GM20431 (cell line): ENCODE measurements around the gene GARIN5A.

ENCODE experiments used
- in situ Hi-C: fragments of 300-500 bp; cut with MseI, MboI; formaldehyde crosslinking; loops from one replicate; pipeline ENCODE4 v1.15.0; 2020; ENCODE audit warnings: low sequenced_read_pairs; ENCODE audit not compliant: unreplicated experiment

GARIN5A gene

DNA sequence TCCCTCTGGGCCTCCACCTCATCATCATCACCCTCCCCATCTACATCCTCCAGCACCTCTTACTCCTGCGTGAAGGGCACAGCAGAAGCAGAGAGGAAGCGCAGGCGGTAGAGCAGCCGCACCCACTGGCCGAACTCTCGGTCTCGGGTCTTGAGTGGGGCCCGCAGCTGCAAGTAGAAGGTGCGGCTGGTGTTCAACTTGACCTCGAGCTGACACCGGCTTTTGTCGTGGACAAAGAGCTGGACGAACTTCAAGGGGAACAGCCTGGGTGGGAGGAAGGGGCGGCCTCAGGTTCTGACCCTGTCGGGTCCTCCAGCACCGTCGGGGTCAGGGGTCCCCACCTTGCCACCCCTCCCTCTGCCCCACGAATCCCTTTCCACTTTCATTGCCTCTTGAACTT, 9.1 kb downstream of the GARIN5A start:
- in situ Hi-C loops, result loop anchor here (10.0 kb wide), 1 partner anchor 93 kb away; the partner anchor contains the start of gene NR1H2

DNA sequence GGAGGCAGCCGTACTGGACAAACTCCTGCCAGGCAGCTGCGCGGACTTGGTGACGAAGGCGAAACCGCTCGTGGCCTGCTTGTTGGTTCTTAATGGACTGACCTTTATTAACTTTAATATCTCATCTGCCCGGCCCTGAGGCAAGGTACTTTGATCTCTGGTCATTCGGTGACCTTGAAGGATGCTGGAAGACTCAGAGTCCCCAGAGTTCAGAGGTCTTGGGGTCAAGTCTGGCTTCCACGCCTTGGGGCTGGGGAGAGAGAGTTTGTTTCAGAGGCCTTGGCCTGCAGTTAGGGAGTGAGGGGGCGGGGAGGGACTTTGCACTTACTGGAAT, 10.0 kb downstream of the GARIN5A start:
- in situ Hi-C loops, result loop anchor here (10.0 kb wide), 1 partner anchor 92 kb away; the partner anchor contains the start of gene NR1H2

DNA sequence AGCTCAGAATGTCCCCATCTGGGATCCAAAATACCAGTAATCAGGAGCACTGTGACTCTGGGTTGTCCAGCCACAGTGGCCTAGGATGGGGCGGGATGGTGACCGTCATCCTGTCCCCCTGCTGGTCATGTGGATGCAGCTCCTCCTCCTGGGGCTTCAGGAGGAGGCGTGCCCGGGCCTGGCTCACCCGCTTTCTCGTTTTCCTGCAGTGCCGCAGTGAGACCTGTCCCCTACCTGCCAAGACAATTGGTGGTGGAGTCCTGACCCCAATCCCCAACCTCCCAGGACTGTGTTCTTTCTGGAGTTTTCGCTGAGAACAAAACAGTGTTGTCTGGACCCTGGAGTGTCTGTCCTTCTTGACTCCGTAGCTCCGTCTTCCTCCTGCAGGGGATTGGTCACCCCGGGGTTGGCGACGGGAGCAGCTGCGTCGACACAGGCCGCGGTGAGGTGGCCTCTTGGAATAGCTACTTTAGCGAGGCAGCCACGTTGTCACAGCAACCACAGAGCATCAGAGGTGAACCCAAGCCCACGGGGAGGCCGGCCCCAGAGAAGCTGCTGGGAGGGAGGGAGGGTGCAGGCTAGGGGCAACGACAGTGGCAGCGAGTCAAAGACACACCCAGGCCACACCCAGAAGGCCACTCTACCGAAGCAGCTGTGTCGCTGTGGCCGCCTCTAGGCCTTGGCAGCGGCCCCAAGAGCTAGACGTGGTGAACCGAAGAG, 10.5 kb downstream of the GARIN5A start:
- in situ Hi-C loops, result loop anchor here (10.0 kb wide), 1 partner anchor 91 kb away; the partner anchor contains the start of gene NR1H2

DNA sequence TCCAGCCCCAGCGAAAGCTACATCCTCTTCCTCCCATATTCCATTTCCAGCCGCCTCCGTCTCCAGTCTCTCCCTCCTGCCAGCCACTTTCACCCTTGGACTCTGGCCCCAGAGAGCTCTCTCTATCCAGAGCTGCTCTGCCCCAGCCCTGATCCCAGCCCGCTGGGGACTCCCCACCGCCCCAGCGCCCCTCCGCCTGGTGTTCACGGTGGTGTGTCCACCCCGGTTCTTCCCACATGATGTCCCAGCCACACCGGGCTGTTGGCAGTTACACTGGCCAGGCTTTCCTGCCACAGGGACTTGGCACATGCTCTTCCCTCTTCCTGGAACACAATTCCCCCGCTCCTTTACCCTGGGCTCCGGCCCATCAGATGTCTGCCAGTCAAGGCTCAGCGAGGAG, 11.6 kb downstream of the GARIN5A start:
- in situ Hi-C loops, result loop anchor here (10.0 kb wide), 1 partner anchor 90 kb away; the partner anchor contains the start of gene NR1H2

DNA sequence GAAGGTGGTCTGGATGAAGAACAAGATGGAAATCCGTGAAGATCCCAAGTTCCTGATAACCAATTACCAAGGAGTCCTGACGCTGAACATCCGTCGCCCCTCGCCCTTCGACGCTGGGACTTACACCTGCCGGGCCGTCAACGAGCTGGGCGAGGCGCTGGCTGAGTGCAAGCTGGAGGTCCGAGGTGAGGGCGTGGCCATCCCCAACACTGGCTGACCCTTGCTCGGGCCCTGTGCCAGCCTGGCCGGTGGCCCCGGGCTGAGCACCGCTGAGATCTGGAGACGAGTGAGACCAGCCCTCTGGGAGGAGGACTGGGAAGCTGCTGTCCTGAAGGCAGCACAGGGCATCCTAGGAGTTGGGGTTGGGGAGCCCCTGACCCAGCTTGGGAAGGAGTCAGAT, 12.3 kb downstream of the GARIN5A start:
- in situ Hi-C loops, result loop anchor here (10.0 kb wide), 1 partner anchor 90 kb away; the partner anchor contains the start of gene NR1H2

DNA sequence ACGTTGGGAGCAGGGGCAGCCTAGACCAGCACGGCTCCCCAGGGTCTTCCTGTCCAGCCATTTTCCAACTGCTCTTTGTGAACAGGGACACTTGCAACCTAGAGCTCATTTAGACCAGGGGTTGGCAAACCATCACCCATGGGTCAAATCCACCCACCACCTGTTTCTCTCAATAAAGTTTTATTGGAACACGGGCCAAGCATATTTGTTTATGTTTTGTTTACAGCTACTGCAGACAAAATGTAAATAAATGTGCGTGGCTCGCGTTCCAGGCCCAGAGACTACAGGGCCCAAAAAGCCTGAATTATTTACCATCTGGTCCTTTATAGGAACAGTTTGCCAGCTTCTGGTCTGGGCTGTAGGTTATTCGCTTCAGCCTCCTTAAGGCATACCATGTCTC, 13.7 kb downstream of the GARIN5A start:
- in situ Hi-C loops, result loop anchor here (10.0 kb wide), 1 partner anchor 88 kb away; the partner anchor contains the start of gene NR1H2

DNA sequence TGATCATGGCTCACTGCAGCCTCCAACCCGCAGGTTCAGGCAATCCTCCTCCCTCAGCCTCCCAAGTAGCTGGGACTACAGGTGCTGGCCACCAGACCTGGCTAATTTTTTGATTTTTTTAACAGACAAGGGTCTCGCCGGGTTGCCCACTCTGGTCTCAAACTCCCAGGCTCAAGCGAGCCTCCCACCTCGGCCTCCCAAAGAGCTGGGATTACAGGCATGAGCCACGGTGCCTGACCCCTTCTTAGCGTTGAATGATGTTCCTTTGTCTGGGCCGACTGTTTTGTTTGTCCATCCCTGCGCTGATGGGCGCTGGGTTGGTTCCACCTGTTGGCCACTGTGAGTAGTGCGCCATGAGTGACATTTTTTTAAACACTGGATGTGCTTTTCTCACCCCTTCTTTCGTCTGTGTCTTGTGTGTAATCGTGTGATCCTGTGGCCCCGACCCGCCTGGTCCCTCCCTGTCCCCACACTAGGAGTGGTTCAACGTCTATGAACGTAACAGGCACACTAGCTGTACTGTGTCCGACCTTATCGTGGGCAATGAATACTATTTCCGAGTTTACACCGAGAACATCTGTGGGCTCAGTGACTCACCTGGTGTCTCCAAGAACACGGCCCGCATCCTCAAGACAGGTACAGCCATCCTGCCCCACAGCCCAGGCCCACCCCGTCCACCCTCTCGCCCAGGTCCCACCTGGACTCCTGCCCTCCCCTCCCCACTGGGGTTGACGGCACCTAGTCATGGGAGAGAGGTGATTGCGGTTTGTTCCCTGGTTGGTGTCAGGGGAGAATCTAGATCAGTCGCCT, 15.4 kb downstream of the GARIN5A start:
- in situ Hi-C loops, result loop anchor here (10.0 kb wide), 1 partner anchor 86 kb away; the partner anchor contains the start of gene NR1H2

DNA sequence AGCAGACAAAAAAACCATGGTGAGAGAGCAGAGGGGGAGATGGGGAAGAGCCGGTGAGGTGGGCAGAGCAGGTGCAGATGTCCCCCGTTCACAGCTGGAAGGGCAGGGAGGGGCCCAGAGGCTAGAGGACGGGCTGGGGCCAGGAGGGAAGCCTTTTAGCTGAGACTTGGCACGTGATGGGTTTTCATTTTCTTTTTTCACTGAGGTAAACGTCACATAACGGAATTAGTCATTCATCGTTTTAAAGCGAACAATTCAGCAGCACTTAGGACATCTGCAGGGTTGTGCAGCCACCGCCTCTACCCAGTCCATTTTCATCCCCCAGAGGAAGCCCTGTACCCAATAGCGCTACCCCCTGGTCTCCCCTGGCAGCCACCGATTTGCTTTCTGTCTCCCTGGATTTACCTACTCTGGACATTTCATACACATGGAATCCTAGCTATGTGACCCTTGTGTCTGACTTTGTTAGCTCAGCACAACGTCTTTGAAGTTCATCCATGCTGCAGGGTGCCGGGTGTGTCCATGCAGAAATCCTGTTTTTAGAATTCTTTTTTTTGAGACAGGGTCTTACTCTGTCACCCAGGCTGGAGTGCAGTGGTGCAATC, 16.4 kb downstream of the GARIN5A start:
- in situ Hi-C loops, result loop anchor here (10.0 kb wide), 1 partner anchor 85 kb away; the partner anchor contains the start of gene NR1H2

DNA sequence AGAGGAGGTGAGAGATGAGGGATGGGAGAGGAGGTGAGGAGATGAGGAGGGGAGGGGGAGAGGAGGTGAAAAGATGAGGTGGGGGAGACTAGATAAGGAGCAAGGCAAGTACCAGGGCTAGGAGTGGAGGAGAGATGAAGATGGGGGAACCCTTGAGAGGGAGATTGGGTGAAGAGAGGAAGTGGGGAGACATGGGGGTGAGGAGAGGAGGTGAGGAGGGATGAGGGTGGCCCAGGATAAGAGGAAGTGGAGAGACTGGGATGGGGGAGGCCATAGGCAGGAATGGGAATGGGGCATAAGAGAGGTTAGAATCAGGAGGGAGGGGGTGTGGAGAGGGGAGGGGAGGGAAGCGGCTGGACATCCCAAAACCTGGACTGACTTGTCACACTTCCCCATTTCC, 17.0 kb downstream of the GARIN5A start:
- in situ Hi-C loops, result loop anchor here (10.0 kb wide), 1 partner anchor 85 kb away; the partner anchor contains the start of gene NR1H2

DNA sequence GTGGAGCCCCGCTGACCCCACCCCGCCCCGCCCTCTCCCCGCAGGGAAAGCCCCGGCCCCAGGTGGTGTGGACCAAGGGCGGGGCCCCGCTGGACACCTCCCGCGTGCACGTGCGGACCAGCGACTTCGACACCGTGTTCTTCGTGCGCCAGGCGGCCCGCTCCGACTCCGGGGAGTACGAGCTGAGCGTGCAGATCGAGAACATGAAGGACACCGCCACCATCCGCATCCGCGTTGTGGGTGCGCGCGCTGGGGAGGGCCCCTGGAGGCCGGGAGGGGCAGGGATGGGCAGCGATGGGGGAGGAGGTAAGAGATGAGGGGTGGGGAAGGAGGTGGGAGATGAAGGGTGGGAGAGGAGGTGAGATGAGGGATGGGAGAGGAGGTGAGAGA, 17.6 kb downstream of the GARIN5A start:
- in situ Hi-C loops, result no loop called here

DNA sequence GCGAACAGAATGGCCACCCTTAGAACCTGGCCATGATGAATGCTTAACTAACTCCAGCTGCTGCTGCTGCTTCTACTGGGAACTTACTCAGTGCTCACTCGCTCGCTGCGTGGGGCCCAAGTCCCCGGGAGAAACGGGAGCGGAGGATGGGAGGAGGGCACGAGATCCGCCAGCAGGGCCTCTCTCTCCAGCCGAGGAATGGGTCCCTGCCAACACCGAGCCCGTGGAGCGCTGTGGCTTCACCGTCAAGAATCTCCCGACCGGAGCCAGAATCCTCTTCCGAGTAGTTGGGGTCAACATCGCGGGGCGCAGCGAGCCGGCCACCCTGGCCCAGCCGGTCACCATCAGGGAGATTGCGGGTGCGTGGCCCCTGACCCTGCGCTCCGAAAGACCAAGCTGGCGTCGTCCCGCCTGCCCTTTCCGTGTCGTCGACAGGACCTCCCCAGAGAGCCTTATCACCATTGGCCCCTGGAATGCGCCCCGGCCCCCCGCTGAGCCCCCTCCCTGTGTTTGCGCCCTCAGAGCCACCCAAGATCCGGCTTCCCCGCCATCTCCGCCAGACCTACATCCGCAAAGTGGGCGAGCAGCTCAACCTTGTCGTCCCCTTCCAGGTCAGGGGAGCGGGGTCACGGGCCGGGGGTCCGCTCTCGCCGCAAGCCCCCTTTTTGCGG, 18.1 kb downstream of the GARIN5A start:
- in situ Hi-C loops, result no loop called here

DNA sequence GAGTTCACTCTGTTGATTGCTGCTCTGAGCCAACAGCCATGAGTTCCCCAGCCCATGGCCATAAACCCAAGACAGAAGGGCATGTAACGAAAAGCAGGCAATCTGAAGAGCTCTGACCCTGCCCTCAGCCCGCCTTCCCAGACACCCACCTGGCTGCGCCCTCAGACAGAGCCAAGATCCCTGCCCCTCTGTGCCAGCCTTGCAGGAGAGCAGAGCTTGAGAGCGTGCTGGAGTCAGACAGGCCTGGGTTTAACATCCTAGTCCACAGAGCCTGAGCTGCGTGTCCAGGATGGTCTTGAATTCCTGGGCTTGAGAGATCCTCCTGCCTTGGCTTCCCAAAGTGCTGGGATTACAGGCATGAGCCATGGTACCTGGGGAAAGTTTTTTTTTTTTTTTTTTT, 19.3 kb downstream of the GARIN5A start:
- in situ Hi-C loops, result no loop called here

DNA sequence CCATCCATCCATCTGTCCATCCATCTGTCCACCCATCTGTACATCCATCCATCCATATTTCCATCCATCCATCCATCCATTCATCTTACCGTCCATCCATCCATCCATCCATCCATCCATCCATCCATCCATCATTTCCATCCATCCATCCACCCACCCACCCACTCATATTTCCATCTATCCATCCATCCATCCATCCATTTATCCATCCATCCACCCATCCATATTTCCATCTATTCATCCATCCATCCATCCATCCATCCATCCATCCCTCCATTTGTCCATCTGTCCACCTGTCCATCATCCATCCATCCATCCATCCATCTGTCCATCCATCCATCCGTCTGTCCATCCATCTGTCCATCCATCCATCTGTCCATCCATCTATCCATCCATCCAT, 20.7 kb downstream of the GARIN5A start:
- in situ Hi-C loops, result no loop called here

DNA sequence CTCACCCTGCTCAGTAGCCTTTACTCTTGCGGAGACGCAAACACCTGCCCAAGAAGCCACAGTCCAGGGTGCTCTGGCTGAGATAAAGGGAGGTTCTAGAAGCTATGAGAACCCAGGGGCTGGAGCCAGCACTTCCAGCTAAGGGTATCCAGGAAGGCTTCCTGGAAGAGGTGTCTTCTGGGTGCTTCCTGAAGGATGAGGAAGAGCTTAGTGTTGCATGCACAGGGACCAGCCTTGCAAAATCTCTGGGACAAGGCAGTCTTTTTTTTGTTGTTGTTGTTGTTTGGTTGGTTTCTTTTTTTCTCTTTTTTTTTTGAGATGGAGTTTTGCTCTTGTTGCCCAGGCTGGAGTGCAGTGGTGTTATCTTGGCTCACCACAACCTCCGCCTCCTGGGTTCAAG, 23.4 kb downstream of the GARIN5A start:
- in situ Hi-C loops, result no loop called here

DNA sequence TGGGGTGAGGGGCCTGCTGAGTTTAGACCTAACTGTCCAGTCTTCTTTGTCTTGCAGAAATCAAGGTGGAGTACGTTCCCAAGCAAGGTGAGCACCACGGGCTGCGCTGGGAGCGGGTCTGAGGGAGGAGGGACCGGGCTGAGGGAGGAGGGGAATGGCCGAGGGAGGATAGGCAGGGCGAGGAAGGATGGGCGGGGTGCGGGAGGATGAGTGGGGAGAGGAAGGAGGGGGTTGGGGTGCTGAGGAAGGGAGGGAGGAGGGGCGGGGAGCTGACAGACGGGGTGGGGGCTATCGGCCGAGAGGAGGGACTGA, 25.5 kb downstream of the GARIN5A start:
- in situ Hi-C loops, result no loop called here

DNA sequence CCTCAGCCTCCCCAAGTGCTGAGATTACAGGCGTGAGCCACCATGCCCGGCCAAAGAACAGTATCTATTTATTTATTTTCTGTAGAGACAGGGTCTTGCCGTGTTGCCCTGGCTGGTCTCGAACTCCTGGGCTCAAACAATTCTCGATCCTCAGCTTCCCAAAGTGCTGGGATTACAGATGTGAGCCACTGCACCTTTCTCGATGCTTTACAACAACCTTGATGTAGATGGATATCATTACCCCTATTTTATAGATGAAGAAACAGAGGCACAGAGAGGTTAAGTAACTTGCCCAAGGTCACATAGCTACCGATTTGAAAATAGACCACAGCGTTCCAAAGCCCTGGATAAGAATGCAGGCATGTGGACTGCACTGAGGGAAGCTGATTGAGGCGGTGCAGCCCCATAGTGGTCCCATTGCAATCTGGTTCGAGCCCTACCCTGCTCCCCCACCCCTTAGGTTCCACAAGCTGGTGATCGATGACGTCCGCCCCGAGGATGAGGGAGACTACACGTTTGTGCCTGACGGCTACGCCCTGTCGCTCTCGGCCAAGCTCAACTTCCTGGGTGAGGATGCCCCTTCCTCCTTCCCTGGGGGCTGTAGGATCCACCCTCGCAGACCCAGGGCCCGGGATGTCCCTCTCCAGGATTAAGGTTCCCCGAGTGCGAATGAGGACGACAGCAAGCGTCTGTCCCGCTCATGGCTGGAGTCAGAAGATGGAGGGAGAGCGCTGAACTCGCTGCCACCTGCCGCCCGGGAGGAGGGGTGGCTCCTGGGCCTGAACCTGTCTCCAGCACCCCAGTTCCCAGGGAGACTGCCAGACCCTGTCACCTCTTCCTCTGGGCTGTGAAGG, 26.1 kb downstream of the GARIN5A start:
- in situ Hi-C loops, result no loop called here

DNA sequence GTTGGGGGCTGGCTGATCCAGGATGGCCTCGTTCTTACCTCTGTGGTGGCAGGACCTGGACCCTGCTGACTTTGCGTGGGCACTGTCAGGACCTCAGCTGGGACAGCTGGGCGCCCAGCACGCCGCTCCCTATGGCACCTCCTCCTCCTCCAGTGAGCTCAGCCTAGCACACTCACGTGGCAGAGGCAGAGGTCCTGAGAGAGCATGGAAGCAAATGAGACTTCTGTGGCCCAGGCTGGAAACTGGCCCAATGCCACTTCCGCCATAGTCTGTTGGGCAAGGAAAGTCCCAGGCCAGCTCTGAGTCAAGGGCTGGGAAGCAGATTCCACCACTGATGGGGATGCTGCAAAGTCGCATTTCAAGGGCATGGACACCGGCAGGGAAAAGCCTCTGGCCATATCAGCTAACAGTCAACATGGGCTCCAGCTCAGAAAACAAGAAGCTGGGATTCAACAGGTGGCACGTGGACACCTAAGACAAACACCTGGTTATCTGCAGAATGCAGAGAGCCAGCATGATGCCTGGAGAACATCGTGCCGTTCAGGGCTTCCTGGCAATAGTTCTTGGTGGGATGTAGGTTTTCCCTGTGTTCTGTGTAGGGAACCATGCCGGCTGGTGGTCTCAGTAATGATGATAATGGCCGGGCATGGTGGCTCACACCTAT, 27.3 kb downstream of the GARIN5A start:
- in situ Hi-C loops, result no loop called here

DNA sequence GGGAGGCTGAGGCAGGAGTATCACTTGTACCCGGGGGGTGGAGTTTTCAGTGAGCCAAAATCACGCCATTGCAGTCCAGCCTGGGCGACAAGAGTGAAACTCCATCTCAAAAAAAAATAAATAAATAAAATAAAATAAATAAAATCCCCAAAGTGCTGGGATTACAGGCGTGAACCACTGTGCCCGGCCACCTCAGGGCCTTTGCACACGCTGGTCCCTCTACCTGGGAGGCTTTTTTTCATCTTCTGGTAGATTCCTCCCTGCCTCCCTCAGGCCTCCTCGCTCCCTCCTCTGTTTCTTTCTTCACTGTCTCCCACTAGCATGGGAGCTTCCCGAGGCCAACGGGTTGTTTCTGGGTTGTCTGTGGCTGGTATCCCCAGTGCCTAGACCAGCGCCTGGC, 28.9 kb downstream of the GARIN5A start:
- in situ Hi-C loops, result no loop called here

DNA sequence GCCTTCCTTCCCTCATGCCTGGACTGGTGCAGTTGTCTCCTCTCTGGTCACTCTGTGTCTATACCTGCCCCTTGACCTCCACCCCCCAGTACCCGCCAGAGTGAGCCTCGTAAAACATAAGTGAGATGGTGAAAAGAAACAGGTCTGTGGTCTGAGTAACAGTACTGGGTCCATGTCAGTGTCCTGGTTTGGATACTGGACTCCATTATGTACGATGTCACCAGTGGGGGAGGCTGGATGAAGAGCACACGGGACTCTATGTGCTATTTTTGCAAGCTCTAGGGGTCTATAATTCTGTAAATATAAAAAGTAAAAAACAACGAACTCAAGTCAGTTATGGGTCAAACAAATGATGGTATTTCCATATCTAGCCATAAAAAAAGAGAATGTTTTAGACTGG, 29.6 kb downstream of the GARIN5A start:
- in situ Hi-C loops, result no loop called here
